Keratinocyte (primary cell): ENCODE measurements around the gene TNIP1. TPM values are rescaled to one million over a fixed set of nuclear protein-coding genes. Genes with fewer than 3 reads are reported as not detected.

Source experiments
- DNase-seq: peaks from one replicate; pipeline ENCODE4 v3.0.0-alpha.2; 2011; ENCODE audit warnings: low read depth, missing footprints, low spot score
- FAIRE-seq: peaks from 2 replicates; lab custom pipeline; 2011; peaks lifted over from hg19 to GRCh38; lab: Jason Lieb, UNC
- H2AFZ ChIP-seq: 2 replicates; pipeline ENCODE4 v1.6.0; 2012; ENCODE audit warnings: low read length, control low read depth, inconsistent platforms; ENCODE audit not compliant: control insufficient read depth
- H3K27ac ChIP-seq: 2 replicates; pipeline ENCODE4 v1.5.1; 2011; ENCODE audit warnings: low read length; ENCODE audit not compliant: control insufficient read depth, insufficient read depth
- H3K27me3 ChIP-seq: 3 replicates; pipeline ENCODE4 v1.6.0; 2011; ENCODE audit warnings: low read length; ENCODE audit not compliant: control insufficient read depth, insufficient read depth; ENCODE audit errors: extremely low read depth
- H3K36me3 ChIP-seq, 2 experiments: 2 replicates in 1 of 2; 3 replicates in 1 of 2; pipeline ENCODE4 v1.5.1; 2011; ENCODE audit warnings: low read length in 2 of 2, mild to moderate bottlenecking in 1 of 2; ENCODE audit not compliant: control insufficient read depth in 2 of 2, insufficient read depth in 2 of 2; ENCODE audit errors: extremely low read depth in 1 of 2
- H3K4me1 ChIP-seq: 3 replicates; pipeline ENCODE4 v1.5.1; 2011; ENCODE audit warnings: low read length; ENCODE audit not compliant: control insufficient read depth, insufficient read depth; ENCODE audit errors: extremely low read depth
- H3K4me2 ChIP-seq: 3 replicates; pipeline ENCODE4 v1.6.0; 2011; ENCODE audit warnings: low read depth, low read length; ENCODE audit not compliant: control insufficient read depth, insufficient read depth; ENCODE audit errors: extremely low read depth
- H3K4me3 ChIP-seq, 3 experiments: fragments of 200-600 bp in 1 of 3; sonication (generic) in 1 of 3; 2 replicates in 2 of 3; 3 replicates in 1 of 3; pipeline ENCODE4 v1.5.1; 2011 to 2016; ENCODE audit warnings: low read length in 3 of 3, mild to moderate bottlenecking in 3 of 3, control low read depth in 2 of 3, inconsistent platforms in 1 of 3, low read depth in 1 of 3, mixed read lengths in 1 of 3, mixed run types in 1 of 3, moderate library complexity in 1 of 3; ENCODE audit not compliant: control insufficient read depth in 2 of 3, insufficient read depth in 2 of 3; ENCODE audit errors: extremely low read depth in 1 of 3
- H3K79me2 ChIP-seq: 2 replicates; pipeline ENCODE4 v1.6.0; 2012; ENCODE audit warnings: low read length; ENCODE audit not compliant: control insufficient read depth, insufficient read depth
- H3K9ac ChIP-seq: 3 replicates; pipeline ENCODE4 v1.6.0; 2011; ENCODE audit warnings: low read length; ENCODE audit not compliant: control insufficient read depth, insufficient read depth; ENCODE audit errors: extremely low read depth
- H3K9me1 ChIP-seq: 3 replicates; pipeline ENCODE4 v1.6.0; 2011; ENCODE audit warnings: low read length; ENCODE audit not compliant: control insufficient read depth, insufficient read depth; ENCODE audit errors: extremely low read depth
- H3K9me3 ChIP-seq: 2 replicates; pipeline ENCODE4 v1.5.1; 2012; ENCODE audit warnings: low read depth, low read length; ENCODE audit not compliant: control insufficient read depth
- H4K20me1 ChIP-seq: 3 replicates; pipeline ENCODE4 v1.6.0; 2011; ENCODE audit warnings: low read length; ENCODE audit not compliant: control insufficient read depth, insufficient read depth; ENCODE audit errors: extremely low read depth
- CTCF ChIP-seq, 3 experiments: IDR thresholded peaks in 1 of 3; conservative IDR thresholded peaks in 1 of 3; optimal IDR thresholded peaks in 1 of 3; 2 replicates in 2 of 3; 3 replicates in 1 of 3; pipeline versions ENCODE3 to v1.5.1; 2011; ENCODE audit warnings: low read length in 3 of 3, mild to moderate bottlenecking in 3 of 3, moderate library complexity in 2 of 3, control low read depth in 1 of 3, inconsistent platforms in 1 of 3; ENCODE audit not compliant: insufficient read depth in 2 of 3; ENCODE audit errors: extremely low read depth in 1 of 3
- EZH2 ChIP-seq: IDR thresholded peaks from one replicate; pipeline ENCODE4 v1.6.1; 2012; ENCODE audit warnings: inconsistent platforms, mild to moderate bottlenecking, low read length, moderate library complexity
- dilution Hi-C: fragments of 300-500 bp; cut with MboI; formaldehyde crosslinking; loops from one replicate; pipeline ENCODE4 v1.7.0; 2020; ENCODE audit warnings: low sequenced_read_pairs; ENCODE audit not compliant: extremely low pct_ligation_motif_present
- polyA plus RNA-seq, 5 experiments: library from polyadenylated mRNA; depleted of rRNA in 3 of 5; stranded (reverse) in 3 of 5; stranded (forward) in 1 of 5; unstranded in 1 of 5; fragments of >200 nt; gene quantifications; 1 replicate in 1 of 5; 2 replicates in 3 of 5; 3 replicates in 1 of 5; pipeline versions ENCODE4 v1.2.1 to v1.2.3, GENCODE V29; 2011 to 2012; ENCODE audit warnings: missing spikeins in 2 of 5, low read depth in 1 of 5, low replicate concordance in 1 of 5

TNIP1 gene
- polyA plus RNA-seq, 1 donor (not counting 4 experiments of a cell fraction or from before 2014, with no cell fraction given): 47.9 TPM

GRCh38 chr5:151005950-151006576 is 74.8 kb downstream of the TNIP1 start:
- DNase-seq (no peak), FAIRE-seq (no peak)
- H3K4me3 ChIP-seq: no peak overlapping the region
- H3K36me3 ChIP-seq: no peaks in the 10 kb centered on the region
- H3K9ac ChIP-seq: no peak overlapping the region
- no peak overlapping the region for H3K4me2 ChIP-seq
- no peak overlapping the region for H3K27ac ChIP-seq
- TF ChIP-seq EZH2 (no peak), CTCF (optimal IDR thresholded peaks at IDR 0.05 in 1 of 3, IDR thresholded peaks at IDR 0.05 in 1 of 3, conservative IDR thresholded peaks at IDR 0.05 in 1 of 3; ENCODE audit: extremely low read depth in 1 of 3, insufficient read depth in 2 of 3, low read length in 3 of 3) (no peak)
- dilution Hi-C loops: no loop called here
- no peaks in the 10 kb centered on the region for H3K9me3 ChIP-seq
- H4K20me1 ChIP-seq: no peaks in the 10 kb centered on the region
- H3K27me3 ChIP-seq: no peaks in the 10 kb centered on the region
- no peaks in the 10 kb centered on the region for H3K9me1 ChIP-seq
- H3K4me1 ChIP-seq: no peaks in the 10 kb centered on the region
- no peak overlapping the region for H2AFZ ChIP-seq
- no peaks in the 10 kb centered on the region for H3K79me2 ChIP-seq

- DNase-seq (no peak), FAIRE-seq (no peak)
- Histone ChIP-seq H3K4me2 (no peak overlapping the region), H3K9ac (no peak overlapping the region), H3K27me3 (no peaks in the 10 kb centered on the region), H2AFZ (no peak overlapping the region), H3K9me1 (no peaks in the 10 kb centered on the region), H3K9me3 (no peaks in the 10 kb centered on the region), H3K4me3 (no peak overlapping the region), H3K4me1 (no peaks in the 10 kb centered on the region), H4K20me1 (no peaks in the 10 kb centered on the region), H3K79me2 (no peaks in the 10 kb centered on the region), H3K36me3 (no peaks in the 10 kb centered on the region), H3K27ac (no peak overlapping the region)
- dilution Hi-C loops: no loop called here
- TF ChIP-seq EZH2 (no peak), CTCF (optimal IDR thresholded peaks at IDR 0.05 in 1 of 3, IDR thresholded peaks at IDR 0.05 in 1 of 3, conservative IDR thresholded peaks at IDR 0.05 in 1 of 3; ENCODE audit: extremely low read depth in 1 of 3, insufficient read depth in 2 of 3, low read length in 3 of 3) (no peak)
Measured at GRCh38 chr5:151005187-151005949, 75.5 kb downstream of the TNIP1 start.
